Activated gamma-delta T cell (primary cell): ENCODE data around the gene PRSS37.

Source experiments
- DNase-seq: peaks from one replicate; lab custom pipeline; 2025; lab: John Stamatoyannopoulos, UW

Gene PRSS37

GRCh38 chr7:141788296-141788695 is 53.0 kb downstream of the PRSS37 start:
- DNase-seq, result no peak
